GM18505 (cell line): ENCODE measurements around the gene ZDHHC21.

Source experiments
- ATAC-seq: cut with Tn5 transposase; IDR thresholded peaks from one replicate; pipeline ENCODE4 v1.9.1; 2021; ENCODE audit not compliant: unreplicated experiment
- POLR2A ChIP-seq: IDR thresholded peaks from 4 replicates; pipeline ENCODE4 v1.6.1; 2011; ENCODE audit warnings: borderline replicate concordance; ENCODE audit not compliant: insufficient read depth, insufficient read length; ENCODE audit errors: extremely low read depth

The ZDHHC21 gene

DNA sequence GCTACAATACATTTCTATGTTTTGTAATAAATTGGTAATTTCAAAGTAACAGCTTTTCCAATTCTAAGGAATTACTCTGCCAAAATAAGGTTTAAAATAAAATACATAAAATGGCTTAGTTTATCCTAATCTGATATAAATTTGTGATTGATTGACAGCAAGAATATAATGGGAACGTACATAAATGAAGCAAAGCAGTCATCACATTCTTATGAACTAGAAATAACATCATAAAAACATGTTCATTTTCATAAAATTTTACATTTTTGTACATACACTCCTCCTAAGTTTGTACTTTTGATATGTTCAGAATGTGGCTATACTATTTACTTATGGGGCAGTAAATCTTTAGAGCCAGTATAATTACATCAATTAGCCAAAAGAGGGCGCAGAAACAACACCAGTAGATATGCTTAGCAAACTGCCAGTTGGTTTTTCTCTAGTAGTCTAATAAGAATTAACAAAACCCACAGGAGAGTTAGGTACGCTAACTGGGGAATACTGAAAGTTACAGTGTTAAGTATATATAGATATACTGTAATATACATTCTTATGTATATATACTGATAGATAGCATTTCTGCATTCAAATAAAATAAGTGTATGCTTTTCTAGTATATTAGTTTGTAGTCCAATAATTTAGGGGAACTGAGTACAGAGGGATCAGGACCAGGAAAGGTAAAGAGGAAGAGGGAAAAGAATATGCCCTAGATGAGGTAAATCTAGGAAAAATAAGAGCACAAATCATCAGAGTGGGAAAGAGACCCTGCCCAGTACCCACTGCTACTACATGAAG is 76.8 kb downstream of the ZDHHC21 start:
- TF ChIP-seq POLR2A: no peak
- ATAC-seq: peak; percentile 85

DNA sequence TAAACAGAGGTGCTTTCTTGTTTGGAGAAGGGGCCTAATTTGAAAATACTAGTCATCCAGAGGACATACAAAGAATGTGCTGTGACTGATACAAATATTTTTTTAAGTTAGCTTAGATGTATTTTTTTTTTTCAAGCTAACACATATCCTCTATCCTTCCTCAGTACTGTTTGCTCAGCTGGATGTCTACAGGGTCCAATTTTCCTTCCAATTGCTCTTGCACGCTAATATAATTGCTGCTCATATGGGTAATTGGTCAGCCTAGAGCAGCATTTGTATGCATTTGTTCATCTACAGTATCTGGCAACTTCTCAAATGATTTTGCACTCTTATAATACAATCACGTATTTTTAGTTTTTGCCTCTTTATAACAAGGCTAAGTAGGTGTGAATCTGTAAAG is 84.7 kb downstream of the ZDHHC21 start:
- no peak for ATAC-seq
- no peak for TF ChIP-seq POLR2A

GRCh38 chr9:14597171-14597799 is 95.9 kb downstream of the ZDHHC21 start:
- no peak for ATAC-seq
- TF ChIP-seq POLR2A: no peak

- TF ChIP-seq POLR2A: no peak
- no peak for ATAC-seq
These were observed 99.8 kb downstream of the ZDHHC21 start for GRCh38 chr9:14593406-14593805.

DNA sequence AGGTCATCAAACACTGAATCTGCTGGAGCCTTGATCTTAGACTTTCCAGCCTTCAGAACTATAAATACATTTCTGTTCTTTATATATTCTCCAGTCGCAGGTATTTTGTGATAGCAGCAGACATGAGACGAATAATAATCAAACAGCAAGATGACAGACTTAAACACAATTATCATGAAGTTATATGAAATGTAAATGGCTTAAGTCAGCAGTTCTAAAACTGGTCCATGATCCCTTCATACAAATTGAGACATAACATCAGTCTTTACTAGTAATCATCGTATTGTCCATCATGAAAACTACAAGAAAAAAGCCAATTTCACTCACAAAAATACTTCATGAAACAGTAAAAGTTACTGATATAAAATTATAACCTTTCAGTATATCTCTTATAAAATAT is 101.8 kb downstream of the ZDHHC21 start:
- no peak for TF ChIP-seq POLR2A

GRCh38 chr9:14585730-14586473 is 107.3 kb downstream of the ZDHHC21 start:
- no peak for TF ChIP-seq POLR2A
- peak; percentile 99 for ATAC-seq

More for the DNA sequence above, 101.8 kb downstream of the ZDHHC21 start:
- ATAC-seq: no peak

DNA sequence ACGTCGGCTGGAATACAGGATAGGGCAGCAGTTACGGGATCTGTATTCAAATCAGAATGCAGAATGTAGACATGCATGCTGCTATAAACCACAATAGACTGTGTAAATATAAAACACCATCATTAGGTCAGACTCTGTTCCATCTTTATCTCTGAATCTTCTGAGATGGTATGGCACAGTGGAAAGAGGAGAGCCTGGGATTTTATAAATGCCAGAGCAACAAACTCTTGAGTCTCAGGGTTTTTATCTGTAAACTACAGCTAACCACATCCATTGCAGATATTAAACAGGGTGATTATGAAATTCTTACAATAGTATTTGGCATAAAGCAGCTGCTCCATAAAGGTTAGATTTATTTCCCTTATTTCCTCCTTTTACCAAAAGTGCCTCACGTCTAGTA is 108.7 kb downstream of the ZDHHC21 start:
- TF ChIP-seq POLR2A: no peak
- no peak for ATAC-seq

DNA sequence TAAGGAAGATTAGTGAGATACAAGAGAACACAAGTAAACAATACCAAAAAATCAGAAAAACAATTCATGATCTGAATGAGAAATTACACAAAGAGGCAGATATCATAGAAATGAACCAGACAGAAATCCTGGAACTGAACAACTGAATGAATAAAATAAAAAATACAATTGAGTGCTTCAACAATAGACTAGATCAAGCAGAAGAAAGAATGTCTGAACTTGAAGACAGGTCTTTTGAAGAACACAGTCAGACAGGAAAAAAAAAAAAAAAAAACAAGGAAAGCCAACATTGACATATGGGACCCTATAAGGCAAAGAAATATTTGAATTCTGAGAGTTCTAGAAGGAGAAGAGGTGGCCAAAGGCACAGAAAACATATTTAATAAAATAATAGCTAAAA is 115.2 kb downstream of the ZDHHC21 start:
- no peak for ATAC-seq
- TF ChIP-seq POLR2A: no peak

GRCh38 chr9:14574173-14574572 is 119.1 kb downstream of the ZDHHC21 start:
- ATAC-seq: no peak
- no peak for TF ChIP-seq POLR2A

DNA sequence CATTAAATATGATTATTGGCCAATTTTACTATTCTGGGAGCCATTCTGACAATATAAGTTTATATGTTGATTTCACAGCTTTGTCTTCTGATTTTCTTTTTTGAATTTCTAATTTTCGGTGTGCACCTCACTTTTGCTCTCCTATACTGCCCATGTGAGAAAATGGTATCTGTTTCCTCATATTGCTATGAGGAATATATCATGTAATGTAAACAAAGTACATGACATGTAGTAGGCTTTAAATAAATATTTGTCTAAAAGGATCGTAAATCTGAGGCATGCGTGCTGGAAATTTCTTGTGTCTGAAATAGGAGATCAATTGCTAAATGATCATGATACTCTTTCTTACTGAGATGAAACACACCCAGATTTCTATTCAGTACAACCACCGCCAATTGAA is 119.9 kb downstream of the ZDHHC21 start:
- ATAC-seq: no peak
- no peak for TF ChIP-seq POLR2A

DNA sequence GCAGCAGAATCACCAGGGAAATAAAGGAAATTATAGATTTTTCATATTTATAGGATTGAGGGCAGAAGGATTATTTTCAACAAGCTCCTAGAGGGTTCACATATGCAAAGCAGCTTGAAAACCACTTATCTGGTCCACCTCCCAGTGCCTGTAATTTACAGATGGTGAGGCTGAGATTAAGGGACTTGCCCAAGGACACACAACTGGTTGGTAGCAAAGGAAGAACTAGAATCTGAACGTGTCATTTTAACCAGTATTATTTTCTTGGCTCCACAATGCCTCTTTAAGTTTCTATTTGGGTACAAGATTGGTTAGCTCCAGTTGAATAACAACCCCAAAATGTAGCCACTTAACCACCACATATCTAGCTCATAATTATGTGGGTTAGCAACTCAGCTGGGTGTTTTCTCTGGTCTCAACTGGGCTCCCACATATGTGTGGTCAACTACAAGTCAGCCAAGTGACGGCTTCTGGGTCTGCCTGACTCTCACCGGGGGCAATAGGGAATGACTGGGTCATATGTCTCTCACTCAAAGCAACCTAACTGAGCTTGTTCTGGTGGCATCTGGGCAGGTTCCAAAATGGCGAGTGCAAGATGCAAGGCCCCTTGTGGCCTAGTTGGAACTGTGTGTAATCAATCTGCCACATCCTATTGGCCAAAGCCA is 127.7 kb downstream of the ZDHHC21 start:
- ATAC-seq: no peak
- no peak for TF ChIP-seq POLR2A

DNA sequence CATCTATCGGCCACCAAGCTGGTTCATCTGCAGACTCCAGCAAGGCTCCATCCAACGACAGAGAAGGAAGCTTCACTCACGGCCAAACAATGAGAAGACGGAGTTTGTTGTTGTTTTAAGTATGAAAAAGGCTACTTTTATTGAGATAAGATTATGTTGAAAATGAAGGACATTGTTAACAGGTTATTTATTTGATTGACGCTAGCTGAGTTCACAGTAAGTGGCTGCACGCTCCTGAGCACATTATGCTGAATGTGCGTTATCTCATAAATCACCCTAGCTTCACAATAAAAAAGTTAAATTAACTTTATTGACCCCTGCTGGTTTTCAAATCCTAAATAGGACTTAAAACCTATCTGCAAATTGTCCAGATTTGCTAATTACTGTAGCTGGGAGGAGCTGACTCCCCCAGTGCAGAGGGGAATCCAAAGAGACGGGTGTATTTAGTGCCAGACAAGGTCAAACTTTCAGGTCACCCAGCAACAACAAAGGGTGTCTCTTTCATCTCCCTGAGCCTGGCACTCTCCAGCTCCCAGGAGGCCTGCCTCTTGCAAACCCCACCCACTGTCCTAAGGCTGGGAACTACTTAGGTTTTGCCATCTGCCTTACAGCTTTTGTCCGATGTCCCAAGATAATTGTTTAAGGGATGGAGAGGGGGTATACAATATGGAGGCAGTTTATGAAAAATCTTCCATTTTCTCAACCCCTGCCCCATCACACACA is 129.2 kb downstream of the ZDHHC21 start:
- no peak for ATAC-seq

More for the DNA sequence above, 129.2 kb downstream of the ZDHHC21 start:
- no peak for TF ChIP-seq POLR2A
